Bronchial epithelial cell (primary cell): Measurements from ENCODE around the gene MRPL54. TPM values are rescaled to one million over a fixed set of nuclear protein-coding genes. Genes with fewer than 3 reads are reported as not detected.

Experiments
- DNase-seq: peaks from one replicate; pipeline ENCODE4 v3.0.0-alpha.2; 2010; ENCODE audit warnings: low read depth
- FAIRE-seq: peaks from 2 replicates; lab custom pipeline; 2011; peaks lifted over from hg19 to GRCh38; lab: Jason Lieb, UNC
- H3K27me3 ChIP-seq: 2 replicates; pipeline ENCODE4 v1.5.1; 2011; ENCODE audit warnings: low read length; ENCODE audit not compliant: control insufficient read depth, insufficient read depth
- H3K36me3 ChIP-seq: 2 replicates; pipeline ENCODE4 v1.5.1; 2011; ENCODE audit warnings: low read length; ENCODE audit not compliant: control insufficient read depth, insufficient read depth
- H3K4me3 ChIP-seq: 2 replicates; pipeline ENCODE4 v1.5.1; 2011; ENCODE audit warnings: mild to moderate bottlenecking, low read depth, low read length, control low read depth
- CTCF ChIP-seq: IDR thresholded peaks from 2 replicates; pipeline ENCODE4 v1.5.1; 2011; ENCODE audit warnings: mild to moderate bottlenecking, moderate library complexity, low read length, control low read depth, inconsistent platforms; ENCODE audit not compliant: insufficient read depth, severe bottlenecking
- total RNA-seq: library from RNA; depleted of rRNA; stranded (reverse); fragments of >200 nt; gene quantifications from 2 replicates; pipeline ENCODE4 v1.2.1, GENCODE V29; 2014

Gene MRPL54
- total RNA-seq, 1 donor from 2014 or later: 84.8 TPM

DNA sequence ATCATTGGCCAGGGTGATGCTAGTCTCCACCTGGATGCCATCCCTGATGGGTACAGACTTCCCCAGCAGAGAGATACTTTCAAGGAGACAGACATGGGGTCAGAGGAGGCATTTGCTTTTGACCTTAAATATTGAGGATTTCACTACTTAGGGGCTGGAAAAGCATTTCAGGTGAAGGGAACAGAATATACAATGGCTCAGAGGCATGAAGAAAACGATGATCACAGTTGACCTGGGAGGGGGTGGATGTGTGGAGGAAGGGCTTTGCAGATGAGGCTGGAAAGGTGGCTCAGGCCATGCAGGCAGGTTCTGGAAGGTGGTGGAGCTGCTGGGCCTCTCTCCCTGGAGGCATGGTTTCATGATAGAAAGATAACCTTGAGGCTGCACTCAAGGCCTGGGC lies 19.8 kb downstream of the MRPL54 start:
- Histone ChIP-seq H3K27me3 (peaks cover 2% of the 10 kb centered on the region), H3K4me3 (no peak overlapping the region), H3K36me3 (no peaks in the 10 kb centered on the region)
- TF ChIP-seq CTCF: no peak
- FAIRE-seq (no peak), DNase-seq (no peak)

DNA sequence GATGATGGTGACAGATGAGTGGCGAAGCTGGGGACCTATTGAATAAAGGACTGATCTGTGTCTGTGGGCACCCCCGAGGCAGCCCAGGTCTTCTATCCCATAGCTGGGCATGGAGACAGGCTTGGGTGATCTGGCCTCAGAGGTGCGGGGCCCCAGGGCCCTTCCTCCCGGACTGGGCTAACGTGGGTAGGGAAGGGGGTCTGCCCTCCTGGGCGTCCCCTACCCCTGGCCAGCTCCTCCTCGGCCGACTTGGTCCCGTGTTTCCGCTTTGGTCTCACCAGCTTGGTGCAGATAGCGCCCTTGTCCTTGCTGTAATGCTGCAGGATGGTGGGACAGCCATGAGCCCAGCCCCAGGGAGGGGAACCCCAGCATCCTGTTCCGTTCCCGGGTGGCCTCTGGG lies 20.4 kb downstream of the MRPL54 start:
- peaks cover 2% of the 10 kb centered on the region for H3K27me3 ChIP-seq
- no peak for TF ChIP-seq CTCF
- FAIRE-seq (no peak), DNase-seq (no peak)
- no peaks in the 10 kb centered on the region for H3K36me3 ChIP-seq
- H3K4me3 ChIP-seq: no peak overlapping the region

- TF ChIP-seq CTCF: no peak
- Histone ChIP-seq H3K27me3 (peaks cover 2% of the 10 kb centered on the region), H3K4me3 (no peak overlapping the region), H3K36me3 (no peaks in the 10 kb centered on the region)
- DNase-seq (no peak), FAIRE-seq (no peak)
Observed at GRCh38 chr19:3783660-3784584, 21.4 kb downstream of the MRPL54 start.

DNA sequence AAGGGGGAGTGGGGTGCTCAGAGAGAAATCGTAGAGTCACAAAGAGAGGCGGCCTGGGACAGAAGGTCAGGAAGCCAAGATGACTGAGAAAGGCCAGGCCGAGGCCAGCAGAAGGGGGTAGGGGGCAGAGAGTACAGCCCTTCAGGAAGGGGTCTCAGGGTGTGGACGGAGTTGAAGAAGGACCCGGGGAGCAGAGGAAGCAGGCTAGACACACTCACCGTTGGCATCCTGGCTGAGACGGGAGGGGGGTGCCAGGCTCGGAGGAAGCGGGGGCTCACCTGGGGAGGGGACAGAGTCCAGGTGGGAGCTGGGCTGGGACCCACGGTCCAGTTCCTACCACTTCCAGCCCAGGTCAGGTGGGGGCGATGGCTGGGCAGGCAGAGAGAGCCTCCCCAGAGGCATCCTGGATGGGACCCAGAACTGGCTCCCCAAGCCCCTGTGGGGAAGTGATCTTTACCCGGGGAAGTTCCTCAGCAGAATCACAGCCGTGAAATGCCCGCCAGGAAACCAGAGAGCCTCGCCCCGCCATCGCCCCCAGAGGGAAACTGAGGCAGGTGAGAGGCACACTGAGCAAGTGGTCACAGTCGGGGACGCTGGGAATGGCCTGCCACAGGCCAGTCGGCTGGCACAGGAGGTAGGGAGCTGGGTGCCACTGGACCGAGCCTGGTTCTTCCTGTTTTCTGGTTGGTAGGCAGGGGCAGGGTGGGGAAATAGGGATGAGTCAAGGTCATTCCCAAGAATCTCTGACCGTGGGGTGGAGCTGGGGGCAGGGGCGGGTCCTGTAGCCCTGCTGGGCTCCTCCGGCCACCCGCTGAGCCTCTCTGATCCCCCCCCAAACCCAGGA lies 22.3 kb downstream of the MRPL54 start:
- Histone ChIP-seq H3K4me3 (no peak overlapping the region), H3K27me3 (peaks cover 2% of the 10 kb centered on the region), H3K36me3 (no peaks in the 10 kb centered on the region)
- no peak for TF ChIP-seq CTCF
- DNase-seq (no peak), FAIRE-seq (no peak)

GRCh38 chr19:3785451-3785937 lies 23.0 kb downstream of the MRPL54 start:
- peaks cover 2% of the 10 kb centered on the region for H3K27me3 ChIP-seq
- FAIRE-seq: no peak
- TF ChIP-seq CTCF: no peak

More at GRCh38 chr19:3785451-3785937, 23.0 kb downstream of the MRPL54 start:
- Histone ChIP-seq H3K36me3 (no peaks in the 10 kb centered on the region), H3K4me3 (no peak overlapping the region)
- no peak for DNase-seq
